Stimulated activated CD8-positive, alpha-beta memory T cell treated with anti-CD3 and anti-CD28 coated beads, Interleukin-15, amount 100 ng/mL, for 24 hours (primary cell): ENCODE measurements around the gene VPS4B.
"Not testable (repeated sequence)": the region's sequence is repeated elsewhere in the genome, so short reads cannot be mapped to it uniquely, and the experiment has no call there.

Experiments
- DNase-seq: peaks from one replicate; pipeline ENCODE4 v3.0.0-alpha.2; 2020; ENCODE audit warnings: low read depth

VPS4B gene

GRCh38 chr18:63367053-63367953 is 55.0 kb downstream of the VPS4B start, which contains the start of gene KDSR:
KDSR (minus strand) TSS chr18:63367206; CDS start chr18:63367118, 88 bp downstream.
- DNase-seq, result peak; percentile 64

- peak; percentile 37 for DNase-seq
Measured at GRCh38 chr18:63366213-63367052, 55.8 kb downstream of the VPS4B start.

DNA sequence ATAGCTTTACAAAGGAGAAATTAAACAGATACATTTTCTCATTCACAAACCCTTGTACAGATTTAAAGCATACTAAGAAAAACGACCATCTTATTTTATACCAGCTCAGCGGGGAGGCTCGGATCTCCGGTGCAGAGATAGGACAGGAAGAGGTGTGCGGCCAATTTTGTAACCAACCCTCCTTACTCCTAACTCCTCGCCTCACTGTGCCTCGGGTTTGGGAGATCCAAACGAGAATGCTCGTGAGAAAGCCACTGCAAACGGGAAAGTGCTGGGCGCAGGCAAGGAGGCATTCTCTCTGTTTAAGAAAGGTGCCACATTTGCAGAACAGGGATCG is 56.4 kb downstream of the VPS4B start:
- DNase-seq, result no peak

DNA sequence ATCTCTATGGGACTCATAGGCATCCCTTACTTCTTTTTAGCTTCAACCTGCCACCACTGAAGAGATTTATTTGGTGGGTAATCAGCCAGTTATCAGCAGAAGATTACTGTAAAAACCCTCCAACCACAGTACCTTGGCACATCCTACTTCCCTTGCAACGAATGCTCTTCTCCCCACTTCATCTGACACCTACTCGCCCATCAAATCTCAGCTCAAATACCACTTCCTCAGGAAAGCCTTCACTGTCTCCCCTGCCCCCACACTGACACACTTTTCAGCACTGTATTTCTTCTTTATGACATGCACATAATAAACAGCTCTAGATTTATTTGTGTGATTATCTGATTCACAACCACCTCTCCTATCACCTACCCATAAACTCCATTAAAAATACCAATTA is 58.3 kb downstream of the VPS4B start:
- no peak for DNase-seq

DNA sequence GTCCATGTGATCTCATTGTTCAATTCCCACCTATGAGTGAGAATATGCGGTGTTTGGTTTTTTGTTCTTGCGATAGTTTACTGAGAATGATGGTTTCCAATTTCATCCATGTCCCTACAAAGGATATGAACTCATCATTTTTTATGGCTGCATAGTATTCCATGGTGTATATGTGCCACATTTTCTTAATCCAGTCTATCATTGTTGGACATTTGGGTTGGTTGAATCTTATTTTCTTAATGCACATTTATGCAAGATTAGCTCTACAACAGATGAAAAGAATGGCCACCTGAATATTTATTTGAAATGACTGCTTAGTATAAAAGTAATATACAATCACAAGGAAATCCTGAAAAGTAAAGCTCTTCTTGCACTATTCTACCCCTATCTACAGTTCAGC is 58.9 kb downstream of the VPS4B start:
- DNase-seq, result not testable (repeated sequence)

DNA sequence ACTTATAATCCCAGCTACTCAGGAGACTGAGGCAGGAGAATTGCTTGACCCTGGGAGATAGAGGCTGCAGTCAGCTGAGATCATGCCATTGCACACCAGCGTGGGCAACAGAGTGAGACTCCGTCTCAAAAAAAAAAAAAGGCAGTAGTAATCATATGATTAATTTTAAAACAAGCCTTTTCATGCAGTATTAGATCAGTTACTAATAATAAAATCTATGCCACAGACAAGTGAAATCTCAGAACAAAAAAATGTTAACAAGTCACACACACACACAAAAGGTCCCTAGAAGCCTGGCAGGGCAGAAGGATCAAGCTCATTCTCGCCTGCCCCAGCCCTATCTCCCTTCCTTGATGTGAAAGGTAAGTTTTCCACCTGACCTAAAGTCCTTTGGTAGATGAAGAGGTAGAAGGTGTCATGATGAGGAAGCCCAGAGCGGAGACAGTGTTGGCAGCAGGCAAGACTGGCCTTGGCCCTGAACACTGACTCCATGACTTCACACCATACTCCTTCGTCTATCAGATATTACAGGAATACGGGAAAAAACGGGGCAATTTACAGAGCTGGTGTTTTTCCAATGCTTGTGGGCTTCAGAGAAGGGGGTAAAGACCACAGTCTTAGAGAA is 65.9 kb downstream of the VPS4B start:
- DNase-seq, result no peak

GRCh38 chr18:63350230-63350629 is 72.0 kb downstream of the VPS4B start:
- DNase-seq, result no peak

DNA sequence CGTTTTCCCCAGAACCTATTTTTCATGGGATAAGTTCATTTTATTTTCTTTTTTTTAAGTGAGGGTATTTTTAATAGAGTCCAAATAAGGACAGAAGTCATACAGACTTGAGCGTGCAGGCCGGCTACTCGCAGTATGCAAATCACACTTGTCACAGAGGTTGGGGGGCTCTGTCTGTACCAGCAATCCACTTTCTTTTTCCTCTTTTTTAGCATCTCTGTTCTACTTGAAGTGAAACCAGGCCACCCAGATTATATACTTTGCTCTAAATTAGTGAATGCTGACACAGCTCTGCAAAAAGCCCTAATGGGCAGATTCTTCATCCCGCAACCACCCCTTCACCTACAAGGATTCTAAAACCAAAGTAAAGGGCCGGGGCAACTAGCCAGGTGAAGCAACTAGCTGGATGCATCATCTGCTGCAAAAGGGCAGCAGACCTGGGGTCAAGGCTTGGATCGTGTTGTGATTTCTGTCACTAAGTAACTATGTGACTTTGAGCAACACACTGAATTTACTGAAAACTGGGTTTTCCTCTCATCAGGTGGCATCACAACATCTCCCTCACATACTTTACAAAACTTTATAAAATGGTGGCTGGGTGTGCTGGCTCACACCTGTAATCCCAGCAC is 73.7 kb downstream of the VPS4B start:
- no peak for DNase-seq

DNA sequence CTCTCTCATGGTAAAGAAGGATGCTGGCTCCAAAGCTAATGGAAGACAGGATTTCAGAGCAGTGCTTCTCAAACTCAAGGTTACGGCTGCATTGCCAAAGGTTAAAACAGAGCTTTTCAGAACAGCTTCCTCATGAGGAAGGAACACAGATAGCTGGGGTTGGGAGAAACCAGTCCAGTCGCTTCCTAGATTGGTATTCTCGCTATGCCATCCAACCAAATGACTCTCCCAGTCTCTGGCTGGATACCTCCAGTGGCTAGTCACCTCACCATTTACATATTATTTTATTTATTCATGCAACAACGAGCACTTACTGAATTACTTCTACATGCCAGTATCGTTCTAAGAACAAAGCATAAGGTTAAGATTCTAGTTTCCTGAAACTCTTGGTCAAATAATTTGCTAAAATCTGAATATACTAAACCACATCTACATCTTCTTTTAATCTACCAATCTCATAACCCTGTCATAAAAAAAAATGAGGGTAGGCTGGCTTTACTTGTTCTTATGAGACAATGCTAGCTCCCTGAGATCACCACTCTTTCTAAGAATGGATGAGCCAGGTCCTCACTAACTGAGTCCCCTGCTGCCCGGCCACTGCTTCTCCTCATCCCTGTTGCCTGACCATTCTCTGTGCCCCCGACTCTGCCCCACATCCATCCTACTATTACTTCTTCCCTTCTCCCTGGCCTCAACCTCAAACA is 75.6 kb downstream of the VPS4B start:
- no peak for DNase-seq

GRCh38 chr18:63346031-63346430 is 76.2 kb downstream of the VPS4B start:
- no peak for DNase-seq

DNA sequence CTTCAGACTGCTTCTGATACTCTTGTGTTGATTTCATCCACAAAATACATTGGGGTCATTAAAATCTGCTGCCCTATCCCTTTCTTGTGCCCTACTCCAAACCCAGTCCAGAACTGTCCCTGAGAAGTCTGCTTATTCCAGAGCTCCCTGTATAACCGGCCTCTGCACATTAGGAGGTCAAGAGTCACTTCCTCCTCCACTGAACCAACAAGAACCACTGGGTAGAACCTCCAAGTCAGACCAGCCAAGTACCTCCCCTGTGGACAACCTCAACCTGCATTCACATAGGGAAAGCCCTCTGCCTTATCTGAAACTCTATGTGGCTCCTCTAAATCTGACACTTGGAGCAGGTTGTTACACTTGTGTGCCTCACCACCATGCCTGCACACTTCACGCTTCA is 77.4 kb downstream of the VPS4B start:
- no peak for DNase-seq

GRCh38 chr18:63344263-63344662 is 78.0 kb downstream of the VPS4B start:
- no peak for DNase-seq

DNA sequence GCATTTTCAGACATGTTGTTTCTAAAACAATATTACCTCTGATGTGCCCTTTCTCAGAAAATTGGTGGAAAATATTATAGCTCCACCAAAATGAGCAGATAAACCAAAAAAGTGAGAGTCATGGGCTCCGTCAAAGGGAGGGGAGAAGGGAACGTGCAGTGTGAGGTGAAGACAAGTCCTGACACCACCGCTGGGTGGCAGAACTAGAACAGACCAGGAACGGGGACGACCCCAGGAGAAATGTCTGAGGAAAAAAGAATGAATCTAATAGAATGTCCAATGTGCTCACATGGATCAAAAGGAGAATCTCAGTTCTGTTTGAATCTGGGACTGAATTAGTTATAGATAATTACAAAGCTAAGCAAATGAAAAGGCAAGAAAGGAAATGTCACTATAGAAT is 80.1 kb downstream of the VPS4B start:
- no peak for DNase-seq

DNA sequence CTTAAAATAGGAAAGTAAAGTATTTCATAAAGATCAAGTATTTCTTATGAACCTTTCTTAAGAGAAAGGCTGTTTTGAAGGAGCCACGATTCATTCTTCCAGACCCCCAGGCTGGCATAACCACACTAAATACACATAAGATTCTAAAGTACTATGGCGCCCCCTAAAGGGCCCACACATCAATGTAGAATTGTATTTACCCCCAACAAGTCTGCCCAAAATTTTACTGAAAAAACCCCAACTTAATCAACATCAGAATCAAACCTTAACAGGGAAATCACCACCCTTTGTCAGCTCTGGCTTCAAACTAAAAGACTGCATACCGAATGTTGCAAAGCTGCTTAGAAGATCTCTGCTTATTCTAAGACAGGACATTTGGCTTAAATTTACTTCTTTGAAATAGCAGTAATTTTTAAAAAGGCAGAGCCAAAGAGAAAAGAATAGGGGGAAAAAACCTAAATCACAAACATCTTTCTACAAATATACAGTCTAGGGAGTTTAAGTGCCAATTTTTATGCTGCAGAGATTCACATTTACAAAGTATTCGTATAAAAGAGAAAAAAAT is 82.3 kb downstream of the VPS4B start:
- DNase-seq, result no peak
